Stomach (tissue), 9 donors: ENCODE data around the gene TTC21A. TPM values are rescaled to one million over a fixed set of nuclear protein-coding genes. Genes with fewer than 3 reads are reported as not detected.

Experiments
- DNase-seq, 2 donors: peaks; one replicate each; pipeline versions ENCODE4 v3.0.0 to v3.0.0-alpha.2; 2013 to 2019
- H3K27ac ChIP-seq, 5 donors: fragments of 200-600 bp in 4 of 5; sonication (generic) in 4 of 5; one replicate each; pipeline ENCODE4 v1.5.1; 2013 to 2019; ENCODE audit warnings: mild to moderate bottlenecking in 1 of 5, moderate library complexity in 1 of 5
- H3K27me3 ChIP-seq, 3 donors: fragments of 200-600 bp; sonication (generic); one replicate each; pipeline ENCODE4 v1.5.1; 2017 to 2019; ENCODE audit warnings: mixed run types in 1 of 3
- H3K36me3 ChIP-seq, 4 donors: fragments of 200-600 bp; sonication (generic); 1 replicate in 3 of 4; 2 replicates in 1 of 4; pipeline ENCODE4 v1.5.1; 2016 to 2019
- H3K4me1 ChIP-seq, 4 donors: fragments of 200-600 bp; sonication (generic); one replicate each; pipeline ENCODE4 v1.5.1; 2016 to 2019
- H3K4me3 ChIP-seq, 4 donors: fragments of 200-600 bp; sonication (generic) in 3 of 4; one replicate each; pipeline ENCODE4 v1.5.1; 2016 to 2019; ENCODE audit warnings: mild to moderate bottlenecking in 1 of 4
- H3K9me3 ChIP-seq, 4 donors: fragments of 200-600 bp; sonication (generic); one replicate each; pipeline ENCODE4 v1.5.1; 2016 to 2019
- EP300 ChIP-seq: sonication (generic); formaldehyde crosslinking; IDR thresholded peaks from one replicate; pipeline ENCODE4 v1.6.1; 2017; ENCODE audit warnings: antibody characterized with exemption
- POLR2A ChIP-seq, 4 donors: fragments of 450-650 bp; IDR thresholded peaks; one replicate each; pipeline ENCODE4 v1.6.1; 2016; ENCODE audit warnings: antibody characterized with exemption in 4 of 4, control low read depth in 2 of 4, mild to moderate bottlenecking in 1 of 4, moderate library complexity in 1 of 4
- POLR2AphosphoS5 ChIP-seq, 3 donors: sonication (generic); formaldehyde crosslinking; IDR thresholded peaks; one replicate each; pipeline ENCODE4 v1.6.1; 2016; ENCODE audit warnings: antibody characterized with exemption in 3 of 3
- WGBS, 5 donors: extraction: QIAGEN DNeasy Blood & Tissue Kit in 3 of 5; methylation state at CpG; one replicate each; pipeline versions ENCODE4 v1.1.5 to v1.1.7; 2013 to 2018; 5-methylcytosine and 5-hydroxymethylcytosine counted together
- intact Hi-C: fragments of 100-400 bp; cut with DNase I; formaldehyde crosslinking; loops from one replicate; pipeline ENCODE4 v1.15.1; 2023; ENCODE audit warnings: low total_unique reads
- polyA plus RNA-seq, 3 donors: library from polyadenylated mRNA; stranded (reverse); fragments of 200-250 nt; gene quantifications; one replicate each; pipeline ENCODE4 v1.2.3, GENCODE V29; 2013
- total RNA-seq, 5 donors: library from RNA; depleted of rRNA; stranded (reverse); fragments of >200 nt; gene quantifications; one replicate each; pipeline versions ENCODE4 v1.1.0 to v1.2.3, GENCODE V29; 2014 to 2016
- TF ChIP-seq, protein P1 (sequence below), 7 experiments: fragments of 450-650 bp in 4 of 7; fragments of 200-600 bp in 3 of 7; sonication (generic) in 3 of 7; IDR thresholded peaks; one replicate each; pipeline ENCODE4 v1.5.1; 2016 to 2019; ENCODE audit warnings: antibody characterized with exemption in 7 of 7, control low read depth in 2 of 7, mild to moderate bottlenecking in 1 of 7
- donor health status: healthy with polysubstance abuse.
- donor health status: Bipolar disorder and iron deficiency.
- donor health status: healthy.

The TTC21A gene
- total and polyA plus RNA-seq, 8 donors: 0.89 to 17.7 (median 6.3) TPM

DNA sequence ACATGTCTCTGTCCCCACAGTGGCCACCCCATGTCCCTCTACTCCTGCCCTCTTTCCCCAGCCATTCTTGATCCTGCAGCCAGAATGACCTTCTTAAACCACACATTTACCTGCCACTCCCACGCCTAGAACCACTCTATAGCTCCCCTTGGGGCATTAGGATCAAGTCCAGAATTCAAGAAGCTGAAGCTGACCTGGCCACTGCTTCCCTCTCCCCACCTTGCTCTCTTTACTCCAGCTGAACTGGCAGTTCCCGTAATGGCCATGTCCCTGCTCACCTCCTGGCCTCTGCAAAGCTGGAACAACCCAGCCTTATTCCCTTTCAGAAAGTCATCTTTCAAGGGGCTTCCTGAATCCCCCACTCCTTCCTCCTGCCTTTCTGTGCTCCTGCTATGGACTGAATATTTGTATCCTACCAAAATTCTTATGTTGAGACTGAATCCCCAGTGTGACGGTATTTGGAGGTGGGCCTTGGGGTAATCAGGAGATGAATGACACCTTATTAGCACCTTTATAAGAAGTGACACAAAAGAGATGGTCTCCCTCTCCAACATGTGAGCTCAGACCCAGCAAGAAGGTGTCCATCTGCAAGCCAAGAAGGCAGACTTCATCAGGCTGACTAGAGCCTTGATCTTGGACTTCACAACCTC lies 42.1 kb downstream of the TTC21A start:
- H3K27ac ChIP-seq: peak overlapping the region; percentile 6 to 100 (median 99)
- H3K4me3 ChIP-seq: peak overlapping the region in 2 of 4 donors; percentile 70 to 85
- H3K4me1 ChIP-seq: peaks cover 73 to 80% (median 78%) of the 10 kb centered on the region in 4 donors
- peaks cover 16 to 21% (median 20%) of the 10 kb centered on the region in 4 donors for H3K36me3 ChIP-seq
- TF ChIP-seq POLR2AphosphoS5 (IDR thresholded peaks at IDR 0.05) (no peak), EP300 (no peak)
- WGBS, 5 donors: 44 to 65% (median 55%) methylated on average over 3 of the region's 3 CpGs
- no peak for DNase-seq
- intact Hi-C loops: no loop called here
- no peaks in the 10 kb centered on the region for H3K27me3 ChIP-seq
- no peaks in the 10 kb centered on the region for H3K9me3 ChIP-seq

DNA sequence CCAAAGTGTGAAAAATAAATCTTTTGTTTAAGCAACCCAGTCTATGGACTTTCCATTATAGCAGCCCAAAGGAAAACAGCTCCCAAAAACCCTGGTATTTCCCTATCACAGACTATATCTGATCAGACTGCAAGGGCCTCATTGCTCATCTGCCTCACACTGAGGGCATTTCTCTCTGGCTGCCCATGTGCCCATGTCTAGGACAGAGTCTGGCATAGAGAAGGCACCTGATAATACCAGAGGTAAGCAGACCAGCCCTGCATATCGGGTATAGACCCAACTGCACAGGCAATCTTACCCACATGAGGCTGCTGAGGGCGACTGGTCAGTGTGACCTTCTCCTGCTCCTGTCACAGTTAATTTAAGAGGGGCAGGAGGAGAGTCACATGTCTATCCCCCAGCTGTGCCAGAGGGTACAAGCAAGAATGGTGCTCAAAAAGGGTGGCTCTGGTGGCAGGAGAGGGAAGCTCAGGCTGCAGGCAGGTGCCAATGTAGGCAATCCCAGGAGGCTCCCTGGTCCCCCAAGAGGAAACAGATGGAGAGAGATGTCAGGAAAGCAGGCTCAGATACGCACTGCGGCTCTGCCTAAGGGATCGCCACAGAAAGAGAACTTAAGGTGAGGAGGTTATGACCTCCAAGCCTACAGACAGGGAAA lies 42.8 kb downstream of the TTC21A start:
- Histone ChIP-seq H3K4me3 (peak overlapping the region; percentile 70 to 100 (median 85)), H3K9me3 (no peaks in the 10 kb centered on the region), H3K36me3 (peaks cover 11 to 14% (median 13%) of the 10 kb centered on the region in 4 donors), H3K27me3 (no peaks in the 10 kb centered on the region), H3K4me1 (peaks cover 76 to 86% (median 83%) of the 10 kb centered on the region in 4 donors), H3K27ac (peak overlapping the region; percentile 98 to 100 (median 99))
- 23 to 50% (median 45%) methylated on average over 3 to 5 of the region's 5 CpGs for WGBS, 5 donors
- intact Hi-C loops: no loop called here
- no peak for TF ChIP-seq POLR2AphosphoS5 (IDR thresholded peaks at IDR 0.05)
- no peak for TF ChIP-seq POLR2A (IDR thresholded peaks at IDR 0.05)
- no peak for TF ChIP-seq EP300
- TF ChIP-seq, protein P1, sequence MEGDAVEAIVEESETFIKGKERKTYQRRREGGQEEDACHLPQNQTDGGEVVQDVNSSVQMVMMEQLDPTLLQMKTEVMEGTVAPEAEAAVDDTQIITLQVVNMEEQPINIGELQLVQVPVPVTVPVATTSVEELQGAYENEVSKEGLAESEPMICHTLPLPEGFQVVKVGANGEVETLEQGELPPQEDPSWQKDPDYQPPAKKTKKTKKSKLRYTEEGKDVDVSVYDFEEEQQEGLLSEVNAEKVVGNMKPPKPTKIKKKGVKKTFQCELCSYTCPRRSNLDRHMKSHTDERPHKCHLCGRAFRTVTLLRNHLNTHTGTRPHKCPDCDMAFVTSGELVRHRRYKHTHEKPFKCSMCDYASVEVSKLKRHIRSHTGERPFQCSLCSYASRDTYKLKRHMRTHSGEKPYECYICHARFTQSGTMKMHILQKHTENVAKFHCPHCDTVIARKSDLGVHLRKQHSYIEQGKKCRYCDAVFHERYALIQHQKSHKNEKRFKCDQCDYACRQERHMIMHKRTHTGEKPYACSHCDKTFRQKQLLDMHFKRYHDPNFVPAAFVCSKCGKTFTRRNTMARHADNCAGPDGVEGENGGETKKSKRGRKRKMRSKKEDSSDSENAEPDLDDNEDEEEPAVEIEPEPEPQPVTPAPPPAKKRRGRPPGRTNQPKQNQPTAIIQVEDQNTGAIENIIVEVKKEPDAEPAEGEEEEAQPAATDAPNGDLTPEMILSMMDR (IDR thresholded peaks at IDR 0.05): no peak
- peak in 1 of 2 donors; percentile 59 for DNase-seq

DNA sequence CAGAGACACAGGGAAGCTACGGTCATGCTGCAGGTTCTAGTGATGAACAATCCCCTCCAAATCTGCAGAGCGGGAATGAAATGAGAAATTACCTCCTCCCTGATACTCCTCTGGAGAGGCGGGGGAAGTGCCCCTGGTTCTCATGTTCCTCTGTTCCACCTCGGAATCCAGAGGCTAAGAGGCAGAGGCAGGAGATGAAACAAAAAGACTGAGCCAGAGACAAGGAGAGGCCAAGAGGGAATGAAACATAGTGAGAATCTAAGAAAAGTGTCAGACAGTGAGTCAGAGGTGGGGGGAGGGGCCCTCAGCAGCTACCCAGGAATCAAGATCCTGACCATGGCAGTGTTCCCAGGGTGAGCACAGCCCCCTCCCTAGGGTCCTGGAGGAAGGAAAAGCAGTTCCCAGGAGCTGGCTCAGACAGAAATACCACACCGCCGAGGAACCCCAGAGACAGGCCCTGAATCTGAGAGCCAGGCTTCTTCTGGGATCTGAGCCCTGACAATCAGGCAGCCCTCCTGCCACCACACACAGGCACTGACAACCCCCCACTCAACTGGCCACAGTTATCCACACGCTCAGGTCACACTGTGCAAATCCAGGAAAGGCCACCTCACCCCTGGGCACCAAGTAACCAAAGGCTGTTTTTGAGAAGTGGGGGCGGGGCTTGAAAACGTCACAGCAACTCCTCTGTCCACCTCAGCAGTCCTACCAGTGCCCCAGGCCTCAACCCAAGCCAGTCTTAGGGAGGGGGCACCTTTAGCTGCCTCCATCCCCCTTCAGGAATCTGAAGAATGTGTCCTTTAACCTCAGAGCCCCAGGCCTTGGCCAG lies 43.5 kb downstream of the TTC21A start:
- H3K36me3 ChIP-seq: peaks cover 4 to 7% (median 6%) of the 10 kb centered on the region in 4 donors
- peak; percentile 27 to 80 (median 38) for TF ChIP-seq POLR2AphosphoS5 (IDR thresholded peaks at IDR 0.05)
- TF ChIP-seq EP300: no peak
- peak; percentile 78 to 95 for DNase-seq
- WGBS, 5 donors: 20 to 28% (median 22%) methylated on average over 9 of the region's 9 CpGs
- no peaks in the 10 kb centered on the region for H3K9me3 ChIP-seq
- peak overlapping the region; percentile 70 to 100 (median 85) for H3K4me3 ChIP-seq
- H3K4me1 ChIP-seq: peaks cover 73 to 86% (median 83%) of the 10 kb centered on the region in 4 donors
- intact Hi-C loops: no loop called here
- H3K27me3 ChIP-seq: no peaks in the 10 kb centered on the region
- peak overlapping the region; percentile 98 to 100 (median 99) for H3K27ac ChIP-seq

DNA sequence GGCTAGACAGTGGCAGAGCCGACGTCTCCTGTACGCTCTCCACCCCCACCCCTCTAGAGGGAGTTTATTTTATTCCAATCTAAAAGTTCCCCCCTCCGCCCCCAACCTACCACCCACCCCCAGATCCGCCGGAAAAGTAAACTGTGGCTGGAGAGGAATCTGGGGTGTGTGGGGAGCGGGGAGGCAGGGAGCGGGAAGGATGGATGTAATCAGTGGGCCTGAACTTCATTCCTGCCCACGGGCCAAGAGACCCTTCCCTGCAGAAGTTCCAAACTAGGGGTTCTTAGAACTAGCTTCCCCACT lies 46.4 kb downstream of the TTC21A start:
- peaks cover 44 to 62% (median 56%) of the 10 kb centered on the region in 4 donors for H3K4me1 ChIP-seq
- H3K4me3 ChIP-seq: peak overlapping the region; percentile 70 to 100 (median 85)

More for the DNA sequence above, 46.4 kb downstream of the TTC21A start:
- Histone ChIP-seq H3K9me3 (no peaks in the 10 kb centered on the region), H3K27me3 (no peaks in the 10 kb centered on the region), H3K36me3 (no peaks in the 10 kb centered on the region), H3K27ac (peak overlapping the region; percentile 98 to 100 (median 99))
- intact Hi-C loops: no loop called here
- WGBS, 5 donors: 17 to 33% (median 20%) methylated on average over 9 of the region's 9 CpGs
- DNase-seq: peak in 1 of 2 donors; percentile 41
- TF ChIP-seq, protein P1 (IDR thresholded peaks at IDR 0.05): no peak
- TF ChIP-seq POLR2AphosphoS5 (IDR thresholded peaks at IDR 0.05) (no peak), POLR2A (IDR thresholded peaks at IDR 0.05) (no peak), EP300 (no peak)
